22Rv1 (cell line): ENCODE data around the gene NLRP6.
A peak's percentile ranks its signal among the peaks of the same experiment; 100 is the strongest.

ENCODE experiments used
- H3K27ac ChIP-seq: fragments of 450-650 bp; 2 replicates; pipeline ENCODE4 v1.5.1; 2017
- ZFX ChIP-seq: fragments of 450-650 bp; IDR thresholded peaks from 2 replicates; pipeline ENCODE4 v1.6.1; 2017; ENCODE audit warnings: antibody characterized with exemption, borderline replicate concordance
- TF ChIP-seq, protein P1 (sequence below): fragments of 450-650 bp; IDR thresholded peaks from 2 replicates; pipeline ENCODE4 v1.5.1; 2017; ENCODE audit warnings: mild to moderate bottlenecking

The NLRP6 gene

DNA sequence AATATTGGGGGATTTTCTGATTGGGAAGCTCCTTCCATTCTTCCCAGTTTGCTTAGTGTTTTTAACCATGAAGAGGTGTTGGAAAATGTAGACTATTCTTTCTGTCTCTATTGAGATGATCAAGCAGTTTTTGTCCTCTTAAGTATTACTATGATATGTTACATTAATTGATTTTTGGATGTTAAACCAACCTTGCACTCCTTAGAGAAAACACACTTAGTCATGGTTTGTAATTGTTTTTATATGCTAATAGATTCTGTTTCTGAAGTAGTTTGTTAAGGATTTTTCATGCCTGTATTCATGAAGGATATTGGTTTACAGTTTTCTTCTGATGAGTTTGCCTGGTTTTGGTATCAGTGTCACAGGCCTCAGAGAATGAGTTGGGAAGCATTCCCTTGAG is 2.0 kb upstream of the NLRP6 start:
- TF ChIP-seq ZFX, result no peak
- TF ChIP-seq, protein P1, sequence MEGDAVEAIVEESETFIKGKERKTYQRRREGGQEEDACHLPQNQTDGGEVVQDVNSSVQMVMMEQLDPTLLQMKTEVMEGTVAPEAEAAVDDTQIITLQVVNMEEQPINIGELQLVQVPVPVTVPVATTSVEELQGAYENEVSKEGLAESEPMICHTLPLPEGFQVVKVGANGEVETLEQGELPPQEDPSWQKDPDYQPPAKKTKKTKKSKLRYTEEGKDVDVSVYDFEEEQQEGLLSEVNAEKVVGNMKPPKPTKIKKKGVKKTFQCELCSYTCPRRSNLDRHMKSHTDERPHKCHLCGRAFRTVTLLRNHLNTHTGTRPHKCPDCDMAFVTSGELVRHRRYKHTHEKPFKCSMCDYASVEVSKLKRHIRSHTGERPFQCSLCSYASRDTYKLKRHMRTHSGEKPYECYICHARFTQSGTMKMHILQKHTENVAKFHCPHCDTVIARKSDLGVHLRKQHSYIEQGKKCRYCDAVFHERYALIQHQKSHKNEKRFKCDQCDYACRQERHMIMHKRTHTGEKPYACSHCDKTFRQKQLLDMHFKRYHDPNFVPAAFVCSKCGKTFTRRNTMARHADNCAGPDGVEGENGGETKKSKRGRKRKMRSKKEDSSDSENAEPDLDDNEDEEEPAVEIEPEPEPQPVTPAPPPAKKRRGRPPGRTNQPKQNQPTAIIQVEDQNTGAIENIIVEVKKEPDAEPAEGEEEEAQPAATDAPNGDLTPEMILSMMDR, result no peak
- H3K27ac ChIP-seq, result no peak overlapping the region

- no peak for TF ChIP-seq ZFX
- TF ChIP-seq, protein P1, result no peak
- H3K27ac ChIP-seq, result peak overlapping the region; percentile 68
These were observed 1.1 kb downstream of the NLRP6 start for GRCh38 chr11:279040-279965.

GRCh38 chr11:279966-280705 is 1.9 kb downstream of the NLRP6 start:
- peak overlapping the region; percentile 68 for H3K27ac ChIP-seq
- TF ChIP-seq ZFX, result no peak
- TF ChIP-seq, protein P1, result peak; percentile 36

DNA sequence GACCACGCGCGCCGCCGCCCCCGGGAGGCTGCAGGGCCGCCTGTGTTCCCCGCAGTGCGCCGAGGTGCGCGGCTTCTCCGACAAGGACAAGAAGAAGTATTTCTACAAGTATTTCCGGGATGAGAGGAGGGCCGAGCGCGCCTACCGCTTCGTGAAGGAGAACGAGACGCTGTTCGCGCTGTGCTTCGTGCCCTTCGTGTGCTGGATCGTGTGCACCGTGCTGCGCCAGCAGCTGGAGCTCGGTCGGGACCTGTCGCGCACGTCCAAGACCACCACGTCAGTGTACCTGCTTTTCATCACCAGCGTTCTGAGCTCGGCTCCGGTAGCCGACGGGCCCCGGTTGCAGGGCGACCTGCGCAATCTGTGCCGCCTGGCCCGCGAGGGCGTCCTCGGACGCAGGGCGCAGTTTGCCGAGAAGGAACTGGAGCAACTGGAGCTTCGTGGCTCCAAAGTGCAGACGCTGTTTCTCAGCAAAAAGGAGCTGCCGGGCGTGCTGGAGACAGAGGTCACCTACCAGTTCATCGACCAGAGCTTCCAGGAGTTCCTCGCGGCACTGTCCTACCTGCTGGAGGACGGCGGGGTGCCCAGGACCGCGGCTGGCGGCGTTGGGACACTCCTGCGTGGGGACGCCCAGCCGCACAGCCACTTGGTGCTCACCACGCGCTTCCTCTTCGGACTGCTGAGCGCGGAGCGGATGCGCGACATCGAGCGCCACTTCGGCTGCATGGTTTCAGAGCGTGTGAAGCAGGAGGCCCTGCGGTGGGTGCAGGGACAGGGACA is 2.7 kb downstream of the NLRP6 start:
- TF ChIP-seq ZFX, result no peak
- TF ChIP-seq, protein P1, result no peak

GRCh38 chr11:281486-282161 is 3.4 kb downstream of the NLRP6 start:
- no peak overlapping the region for H3K27ac ChIP-seq
- TF ChIP-seq, protein P1, result no peak
- no peak for TF ChIP-seq ZFX

More for the DNA sequence above, 2.7 kb downstream of the NLRP6 start:
- peak overlapping the region; percentile 68 for H3K27ac ChIP-seq

GRCh38 chr11:282171-282570 is 4.0 kb downstream of the NLRP6 start:
- TF ChIP-seq, protein P1, result no peak
- no peak for TF ChIP-seq ZFX
- no peak overlapping the region for H3K27ac ChIP-seq
